A549 (cell line): ENCODE data around the gene PEF1.

Experiments used
- EP300 ChIP-seq, 2 experiments: fragments of >200 bp; sonication (Bioruptor Twin); formaldehyde crosslinking; IDR thresholded peaks; 2 replicates in 1 of 2; 3 replicates in 1 of 2; pipeline ENCODE4 v1.6.1; 2016 to 2017
- FOSL2 ChIP-seq, 2 experiments: fragments of 450-650 bp in 1 of 2; fragments of >200 bp in 1 of 2; sonication (Bioruptor Twin) in 1 of 2; formaldehyde crosslinking; IDR thresholded peaks; 2 replicates each; pipeline versions ENCODE4 v1.5.0 to v1.6.1; 2016 to 2020; ENCODE audit warnings: mild to moderate bottlenecking in 1 of 2, moderate library complexity in 1 of 2
- JUN ChIP-seq, 2 experiments: fragments of >200 bp; sonication (Bioruptor Twin); formaldehyde crosslinking; IDR thresholded peaks; 2 replicates in 1 of 2; 3 replicates in 1 of 2; pipeline ENCODE4 v1.6.1; 2016 to 2017
- TF ChIP-seq, protein P1 (sequence below): fragments of 450-650 bp; IDR thresholded peaks from 2 replicates; pipeline ENCODE4 v1.6.1; 2014; ENCODE audit warnings: antibody characterized with exemption
- TF ChIP-seq, protein P2 (sequence below): fragments of >200 bp; sonication (Bioruptor Twin); formaldehyde crosslinking; IDR thresholded peaks from 3 replicates; pipeline ENCODE4 v1.5.1; 2016

DNA sequence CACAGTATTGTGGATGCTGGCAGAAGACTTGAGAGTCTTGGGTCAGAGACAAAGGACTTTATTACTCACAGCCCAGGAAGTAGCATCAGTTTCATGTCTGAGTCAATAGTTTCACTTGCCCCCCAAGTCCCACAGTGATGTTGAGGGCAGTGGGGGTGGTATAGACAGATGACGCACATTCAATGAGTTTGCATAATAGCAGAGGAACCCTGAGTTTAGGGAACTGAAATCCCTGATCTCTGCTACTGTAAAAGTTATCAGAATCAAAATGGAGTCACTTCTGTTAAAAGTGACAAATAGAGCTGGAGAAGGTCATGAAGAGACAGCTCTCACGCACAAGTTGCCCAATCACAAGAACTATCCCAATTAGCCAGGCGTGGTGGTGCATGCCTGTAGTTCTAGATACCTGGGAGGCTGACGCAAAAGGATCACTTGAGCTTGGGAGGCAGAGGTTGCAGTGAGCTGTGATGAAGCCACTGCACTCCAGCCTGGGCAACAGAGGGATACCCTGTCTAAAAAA is 38.7 kb downstream of the PEF1 start:
- TF ChIP-seq, protein P1, sequence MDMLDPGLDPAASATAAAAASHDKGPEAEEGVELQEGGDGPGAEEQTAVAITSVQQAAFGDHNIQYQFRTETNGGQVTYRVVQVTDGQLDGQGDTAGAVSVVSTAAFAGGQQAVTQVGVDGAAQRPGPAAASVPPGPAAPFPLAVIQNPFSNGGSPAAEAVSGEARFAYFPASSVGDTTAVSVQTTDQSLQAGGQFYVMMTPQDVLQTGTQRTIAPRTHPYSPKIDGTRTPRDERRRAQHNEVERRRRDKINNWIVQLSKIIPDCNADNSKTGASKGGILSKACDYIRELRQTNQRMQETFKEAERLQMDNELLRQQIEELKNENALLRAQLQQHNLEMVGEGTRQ = no peak
- TF ChIP-seq FOSL2 (IDR thresholded peaks at IDR 0.05) (no peak), FOSL2 (CRISPR knock-in tag; IDR thresholded peaks at IDR 0.05) (no peak), JUN (IDR thresholded peaks at IDR 0.05) (no peak), EP300 (IDR thresholded peaks at IDR 0.05) (no peak)
- TF ChIP-seq, protein P2, sequence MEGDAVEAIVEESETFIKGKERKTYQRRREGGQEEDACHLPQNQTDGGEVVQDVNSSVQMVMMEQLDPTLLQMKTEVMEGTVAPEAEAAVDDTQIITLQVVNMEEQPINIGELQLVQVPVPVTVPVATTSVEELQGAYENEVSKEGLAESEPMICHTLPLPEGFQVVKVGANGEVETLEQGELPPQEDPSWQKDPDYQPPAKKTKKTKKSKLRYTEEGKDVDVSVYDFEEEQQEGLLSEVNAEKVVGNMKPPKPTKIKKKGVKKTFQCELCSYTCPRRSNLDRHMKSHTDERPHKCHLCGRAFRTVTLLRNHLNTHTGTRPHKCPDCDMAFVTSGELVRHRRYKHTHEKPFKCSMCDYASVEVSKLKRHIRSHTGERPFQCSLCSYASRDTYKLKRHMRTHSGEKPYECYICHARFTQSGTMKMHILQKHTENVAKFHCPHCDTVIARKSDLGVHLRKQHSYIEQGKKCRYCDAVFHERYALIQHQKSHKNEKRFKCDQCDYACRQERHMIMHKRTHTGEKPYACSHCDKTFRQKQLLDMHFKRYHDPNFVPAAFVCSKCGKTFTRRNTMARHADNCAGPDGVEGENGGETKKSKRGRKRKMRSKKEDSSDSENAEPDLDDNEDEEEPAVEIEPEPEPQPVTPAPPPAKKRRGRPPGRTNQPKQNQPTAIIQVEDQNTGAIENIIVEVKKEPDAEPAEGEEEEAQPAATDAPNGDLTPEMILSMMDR = no peak
